Esophagus squamous epithelium (tissue), 5 donors: ENCODE data around the gene HNRNPAB. TPM values are rescaled to one million over a fixed set of nuclear protein-coding genes. Genes with fewer than 3 reads are reported as not detected.
A peak's percentile ranks its signal among the peaks of the same experiment; 100 is the strongest.

Source experiments
- DNase-seq: peaks from one replicate; lab custom pipeline; 2025; lab: John Stamatoyannopoulos, UW
- H3K27ac ChIP-seq, 4 donors: fragments of 200-600 bp; sonication (generic); one replicate each; pipeline ENCODE4 v1.5.1; 2016 to 2019; ENCODE audit warnings: mild to moderate bottlenecking in 1 of 4
- H3K27me3 ChIP-seq, 4 donors: fragments of 200-600 bp; sonication (generic); 1 replicate in 3 of 4; 2 replicates in 1 of 4; pipeline versions ENCODE4 v1.5.1 to v1.6.0; 2017 to 2021; ENCODE audit warnings: antibody characterized with exemption in 1 of 4
- H3K36me3 ChIP-seq, 3 donors: fragments of 200-600 bp; sonication (generic); one replicate each; pipeline ENCODE4 v1.5.1; 2016 to 2019
- H3K4me1 ChIP-seq, 3 donors: fragments of 200-600 bp; sonication (generic); one replicate each; pipeline ENCODE4 v1.5.1; 2017 to 2019
- H3K4me3 ChIP-seq, 4 donors: fragments of 200-600 bp; sonication (generic); 1 replicate in 3 of 4; 2 replicates in 1 of 4; pipeline ENCODE4 v1.5.1; 2016 to 2019; ENCODE audit warnings: mild to moderate bottlenecking in 2 of 4, moderate library complexity in 1 of 4
- H3K9me3 ChIP-seq, 3 donors: fragments of 200-600 bp; sonication (generic); one replicate each; pipeline ENCODE4 v1.5.1; 2016 to 2019
- POLR2A ChIP-seq, 4 donors: fragments of 450-650 bp; IDR thresholded peaks; one replicate each; pipeline ENCODE4 v1.6.1; 2017; ENCODE audit warnings: antibody characterized with exemption in 4 of 4, mild to moderate bottlenecking in 4 of 4, moderate library complexity in 3 of 4
- WGBS, 2 donors: methylation state at CpG; one replicate each; pipeline ENCODE4 v1.1.5; 2018; 5-methylcytosine and 5-hydroxymethylcytosine counted together
- intact Hi-C: fragments of 100-400 bp; cut with DNase I; formaldehyde crosslinking; loops from one replicate; pipeline ENCODE4 v1.15.0; 2022
- total RNA-seq, 4 donors: library from RNA; depleted of rRNA; stranded (reverse); fragments of >200 nt; gene quantifications; one replicate each; pipeline ENCODE4 v1.1.0, GENCODE V29; 2016
- TF ChIP-seq, protein P1 (sequence below), 6 experiments: fragments of 450-650 bp in 4 of 6; fragments of 200-600 bp in 2 of 6; sonication (generic) in 2 of 6; IDR thresholded peaks; one replicate each; pipeline ENCODE4 v1.5.1; 2016 to 2019; ENCODE audit warnings: antibody characterized with exemption in 6 of 6, mild to moderate bottlenecking in 4 of 6, moderate library complexity in 4 of 6
- donor health status: DM: yes; HTN: yes; CAD: no.

Gene HNRNPAB
- total RNA-seq, 4 donors from 2014 or later: 123 to 150 (median 135) TPM

DNA sequence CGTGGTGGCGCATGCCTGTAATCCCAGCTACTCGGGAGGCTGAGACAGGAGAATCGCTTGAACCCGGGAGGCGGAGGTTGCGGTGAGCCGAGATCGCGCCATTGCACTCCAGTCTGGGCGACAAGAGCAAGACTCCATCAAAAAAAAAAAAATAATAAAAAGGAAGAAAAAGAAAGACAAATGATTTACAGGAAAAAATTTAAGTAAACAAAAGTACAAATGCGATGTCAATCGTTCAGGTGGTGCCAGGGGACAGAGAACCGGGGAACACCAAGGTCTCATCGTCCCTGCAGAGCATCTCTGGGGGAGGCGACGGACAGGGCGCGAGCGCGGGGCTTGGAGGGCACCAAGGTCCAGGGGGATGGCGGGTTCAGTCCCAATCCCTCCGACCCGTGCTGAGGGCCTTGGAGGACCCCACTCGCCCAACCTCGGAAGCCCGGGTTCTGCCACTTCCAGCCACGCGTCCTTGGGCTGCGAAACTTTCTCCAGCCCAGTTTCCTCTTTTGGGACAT is 607 bp upstream of the HNRNPAB start:
- no peak for DNase-seq
- H3K27ac ChIP-seq: peak overlapping the region; percentile 86 to 99 (median 94)
- 11 to 27% methylated on average over 22 to 24 of the region's 30 CpGs for WGBS, 2 donors

DNA sequence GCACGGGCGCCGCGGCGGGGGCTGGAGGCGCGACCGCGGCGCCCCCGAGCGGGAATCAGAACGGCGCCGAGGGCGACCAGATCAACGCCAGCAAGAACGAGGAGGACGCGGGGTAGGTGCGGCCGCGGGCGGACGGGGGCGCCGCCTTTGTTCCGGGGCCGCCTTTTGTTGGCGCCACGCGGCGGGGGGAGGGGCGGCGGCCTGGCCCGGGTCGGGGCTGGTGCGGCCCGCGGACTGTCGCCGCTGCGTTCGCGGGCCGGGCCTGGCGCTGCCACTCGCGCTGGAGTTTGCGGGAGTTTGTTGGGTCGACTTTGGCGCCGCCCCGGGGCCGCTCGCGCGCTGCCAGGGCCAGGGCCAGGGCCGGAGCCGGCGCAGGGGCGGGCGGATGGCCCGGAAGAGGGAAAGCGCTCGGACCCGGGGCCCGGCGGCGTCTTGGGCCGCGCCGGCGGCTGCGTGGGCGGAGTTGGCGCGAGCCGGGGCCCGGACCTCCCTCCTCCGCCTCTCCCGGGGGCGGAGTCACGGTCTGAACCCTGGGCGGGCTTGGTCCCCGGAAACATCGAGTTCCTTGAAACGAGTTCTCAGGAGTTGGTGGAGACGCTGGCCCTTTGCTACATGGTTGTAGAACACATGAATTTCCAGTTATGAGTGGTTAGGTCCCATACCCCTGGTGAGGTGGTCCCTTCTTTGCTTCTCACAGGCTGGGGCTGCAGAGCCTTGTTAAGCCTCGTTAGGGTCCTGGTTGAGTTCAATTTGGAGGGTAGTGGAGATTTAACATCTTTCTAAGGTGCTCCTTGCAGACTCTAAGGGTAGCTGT is 809 bp downstream of the HNRNPAB start:
- peak overlapping the region; percentile 86 to 99 (median 94) for H3K27ac ChIP-seq
- H3K4me1 ChIP-seq: peaks cover 19 to 69% (median 35%) of the 10 kb centered on the region in 3 donors
- no peaks in the 10 kb centered on the region for H3K27me3 ChIP-seq
- intact Hi-C loops: no loop called here
- no peaks in the 10 kb centered on the region for H3K9me3 ChIP-seq
- peak overlapping the region; percentile 78 to 100 (median 92) for H3K4me3 ChIP-seq
- 0% methylated on average over 1 of the region's 90 CpGs for WGBS, 2 donors
- TF ChIP-seq, protein P1, sequence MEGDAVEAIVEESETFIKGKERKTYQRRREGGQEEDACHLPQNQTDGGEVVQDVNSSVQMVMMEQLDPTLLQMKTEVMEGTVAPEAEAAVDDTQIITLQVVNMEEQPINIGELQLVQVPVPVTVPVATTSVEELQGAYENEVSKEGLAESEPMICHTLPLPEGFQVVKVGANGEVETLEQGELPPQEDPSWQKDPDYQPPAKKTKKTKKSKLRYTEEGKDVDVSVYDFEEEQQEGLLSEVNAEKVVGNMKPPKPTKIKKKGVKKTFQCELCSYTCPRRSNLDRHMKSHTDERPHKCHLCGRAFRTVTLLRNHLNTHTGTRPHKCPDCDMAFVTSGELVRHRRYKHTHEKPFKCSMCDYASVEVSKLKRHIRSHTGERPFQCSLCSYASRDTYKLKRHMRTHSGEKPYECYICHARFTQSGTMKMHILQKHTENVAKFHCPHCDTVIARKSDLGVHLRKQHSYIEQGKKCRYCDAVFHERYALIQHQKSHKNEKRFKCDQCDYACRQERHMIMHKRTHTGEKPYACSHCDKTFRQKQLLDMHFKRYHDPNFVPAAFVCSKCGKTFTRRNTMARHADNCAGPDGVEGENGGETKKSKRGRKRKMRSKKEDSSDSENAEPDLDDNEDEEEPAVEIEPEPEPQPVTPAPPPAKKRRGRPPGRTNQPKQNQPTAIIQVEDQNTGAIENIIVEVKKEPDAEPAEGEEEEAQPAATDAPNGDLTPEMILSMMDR (IDR thresholded peaks at IDR 0.05): no peak
- peak in 2 of 4 donors; percentile 32 to 63 for TF ChIP-seq POLR2A (IDR thresholded peaks at IDR 0.05)
- no peak for DNase-seq
- H3K36me3 ChIP-seq: peaks cover 9 to 38% (median 23%) of the 10 kb centered on the region in 3 donors

More for the DNA sequence above, 607 bp upstream of the HNRNPAB start:
- intact Hi-C loops: no loop called here
- H3K36me3 ChIP-seq: peaks cover 0 to 24% (median 9%) of the 10 kb centered on the region in 3 donors
- no peaks in the 10 kb centered on the region for H3K27me3 ChIP-seq
- H3K9me3 ChIP-seq: no peaks in the 10 kb centered on the region
- H3K4me3 ChIP-seq: peak overlapping the region; percentile 78 to 100 (median 92)
- TF ChIP-seq, protein P1 (IDR thresholded peaks at IDR 0.05): no peak
- TF ChIP-seq POLR2A (IDR thresholded peaks at IDR 0.05): no peak
- H3K4me1 ChIP-seq: peaks cover 19 to 73% (median 35%) of the 10 kb centered on the region in 3 donors

DNA sequence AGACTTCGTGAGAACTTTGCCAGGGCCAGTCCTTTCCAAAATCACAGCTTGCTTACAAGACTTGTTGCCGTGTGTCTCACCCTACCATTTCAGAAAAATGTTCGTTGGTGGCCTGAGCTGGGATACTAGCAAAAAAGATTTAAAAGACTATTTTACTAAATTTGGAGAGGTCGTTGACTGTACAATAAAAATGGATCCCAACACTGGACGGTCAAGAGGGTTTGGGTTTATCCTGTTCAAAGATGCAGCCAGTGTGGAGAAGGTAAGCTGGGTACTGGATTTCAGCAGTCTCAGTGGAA is 1.4 kb downstream of the HNRNPAB start:
- H3K9me3 ChIP-seq: no peaks in the 10 kb centered on the region
- DNase-seq: no peak
- H3K4me1 ChIP-seq: peaks cover 19 to 63% (median 32%) of the 10 kb centered on the region in 3 donors
- H3K4me3 ChIP-seq: peak overlapping the region; percentile 78 to 100 (median 92)
- intact Hi-C loops: no loop called here
- H3K27me3 ChIP-seq: no peaks in the 10 kb centered on the region
- H3K36me3 ChIP-seq: peaks cover 14 to 44% (median 29%) of the 10 kb centered on the region in 3 donors
- WGBS, 2 donors: 1 to 3% methylated on average over 5 of the region's 5 CpGs
- TF ChIP-seq, protein P1 (IDR thresholded peaks at IDR 0.05): no peak
- no peak for TF ChIP-seq POLR2A (IDR thresholded peaks at IDR 0.05)
- H3K27ac ChIP-seq: peak overlapping the region; percentile 86 to 99 (median 94)

DNA sequence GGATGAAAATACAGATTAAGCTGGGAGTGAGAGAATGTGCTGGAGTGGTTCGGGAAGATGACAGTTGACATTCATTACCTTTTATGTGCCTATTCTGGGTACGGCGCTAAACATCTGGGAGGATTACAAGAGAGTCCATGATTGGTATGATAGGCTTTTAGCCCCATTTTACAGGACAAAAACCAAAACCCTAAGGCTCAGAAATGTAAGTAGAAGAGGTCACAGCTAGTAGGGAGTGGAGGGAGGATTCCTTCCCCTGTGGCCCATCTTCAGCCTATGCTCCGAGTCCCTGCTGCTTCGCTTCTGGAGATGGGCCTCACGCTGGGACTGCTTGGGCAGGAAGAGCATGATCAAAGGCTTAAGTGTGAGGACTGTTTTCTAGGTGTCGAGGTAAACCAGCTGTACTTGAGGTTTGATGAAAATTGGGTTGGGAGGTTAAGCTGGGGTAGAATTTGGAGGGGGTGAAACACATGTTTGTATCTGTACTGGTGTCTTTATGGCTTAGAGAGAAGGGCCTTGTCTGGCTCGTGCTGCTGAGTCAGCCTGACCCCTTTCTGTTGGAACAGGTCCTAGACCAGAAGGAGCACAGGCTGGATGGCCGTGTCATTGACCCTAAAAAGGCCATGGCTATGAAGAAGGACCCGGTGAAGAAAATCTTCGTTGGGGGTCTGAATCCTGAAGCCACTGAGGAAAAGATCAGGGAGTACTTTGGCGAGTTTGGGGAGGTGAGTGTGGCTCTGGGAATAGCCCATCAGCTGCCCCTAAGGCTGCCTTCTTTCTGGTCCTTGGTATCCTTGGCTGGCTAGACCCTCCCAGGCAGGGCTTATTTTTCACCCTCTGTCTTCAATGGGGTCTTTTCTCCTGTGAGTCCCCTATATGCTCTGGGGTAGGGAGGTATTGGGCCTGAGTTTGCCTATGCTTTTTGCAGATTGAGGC is 2.1 kb downstream of the HNRNPAB start:
- H3K36me3 ChIP-seq: peaks cover 21 to 51% (median 36%) of the 10 kb centered on the region in 3 donors
- H3K4me1 ChIP-seq: peaks cover 19 to 60% (median 26%) of the 10 kb centered on the region in 3 donors
- DNase-seq: no peak
- H3K27ac ChIP-seq: peak overlapping the region; percentile 86 to 99 (median 94)
- no peaks in the 10 kb centered on the region for H3K27me3 ChIP-seq
- peak overlapping the region; percentile 78 to 100 (median 92) for H3K4me3 ChIP-seq
- 33 to 38% methylated on average over 12 of the region's 12 CpGs for WGBS, 2 donors
- intact Hi-C loops: no loop called here
- no peaks in the 10 kb centered on the region for H3K9me3 ChIP-seq
- no peak for TF ChIP-seq POLR2A (IDR thresholded peaks at IDR 0.05)
- TF ChIP-seq, protein P1 (IDR thresholded peaks at IDR 0.05): no peak
